H1 (cell line): ENCODE results near the gene SLC6A7. TPM values are rescaled to one million over a fixed set of nuclear protein-coding genes. Genes with fewer than 3 reads are reported as not detected.

Experiments used
- CTCF ChIA-PET: fragments of 300-600 bp; sonication (Branson Sonifier 250); formaldehyde crosslinking; loops from one replicate; lab custom pipeline; 2021; ENCODE audit not compliant: partially characterized antibody; lab: Charles Lee
- POLR2A ChIA-PET: fragments of 300-600 bp; sonication (Branson Sonifier 250); formaldehyde crosslinking; loops from one replicate; lab custom pipeline; 2021; ENCODE audit warnings: inconsistent platforms; ENCODE audit not compliant: partially characterized antibody; lab: Charles Lee
- DNase-seq, 2 experiments: peaks; one replicate each; pipeline versions ENCODE4 v3.0.0 to v3.0.0-alpha.2; 2010 to 2022; ENCODE audit warnings: low spot score in 2 of 2, low read depth in 1 of 2, mixed read lengths in 1 of 2
- FAIRE-seq: peaks from 2 replicates; lab custom pipeline; 2011; peaks lifted over from hg19 to GRCh38; lab: Jason Lieb, UNC
- H2AFZ ChIP-seq: 2 replicates; pipeline ENCODE4 v1.8.1; 2012; ENCODE audit warnings: low read length, inconsistent platforms
- H2AK5ac ChIP-seq: 2 replicates; pipeline ENCODE4 v1.6.1; 2013; ENCODE audit warnings: low read depth, low read length
- H2BK120ac ChIP-seq: replicated peaks from 2 replicates; pipeline ENCODE3; 2013; ENCODE audit warnings: low read depth, low read length, inconsistent platforms
- H2BK12ac ChIP-seq: 2 replicates; pipeline ENCODE4 v1.6.1; 2013; ENCODE audit warnings: low read depth, low read length
- H2BK15ac ChIP-seq: 2 replicates; pipeline ENCODE4 v1.6.1; 2013; ENCODE audit warnings: low read length
- H2BK20ac ChIP-seq: 2 replicates; pipeline ENCODE4 v1.6.1; 2013; ENCODE audit warnings: low read length
- H2BK5ac ChIP-seq: 2 replicates; pipeline ENCODE4 v1.6.1; 2013; ENCODE audit warnings: low read depth, low read length
- H3K14ac ChIP-seq: 2 replicates; pipeline ENCODE4 v1.6.1; 2013; ENCODE audit warnings: inconsistent platforms; ENCODE audit not compliant: insufficient read length
- H3K18ac ChIP-seq: 2 replicates; pipeline ENCODE4 v1.6.1; 2013; ENCODE audit warnings: low read length; ENCODE audit errors: extremely low read depth
- H3K23ac ChIP-seq: 2 replicates; pipeline ENCODE4 v1.6.1; 2013; ENCODE audit warnings: inconsistent platforms; ENCODE audit not compliant: insufficient read length
- H3K23me2 ChIP-seq: 2 replicates; pipeline ENCODE4 v1.6.1; 2013; ENCODE audit warnings: low read depth, low read length
- H3K27ac ChIP-seq: 2 replicates; pipeline ENCODE4 v1.6.1; 2011; ENCODE audit warnings: low read depth, low read length, inconsistent platforms
- H3K27me3 ChIP-seq, 4 experiments: replicated peaks in 1 of 4; 1 replicate in 1 of 4; 2 replicates in 3 of 4; pipeline versions ENCODE4 v1.6.1 to v1.8.1; 2011 to 2013; ENCODE audit warnings: low read length in 3 of 4, mild to moderate bottlenecking in 3 of 4, inconsistent platforms in 2 of 4, mixed read lengths in 2 of 4, moderate library complexity in 1 of 4; ENCODE audit not compliant: control insufficient read depth in 3 of 4, insufficient read depth in 3 of 4; ENCODE audit errors: extremely low read depth in 1 of 4
- H3K36me3 ChIP-seq, 4 experiments: 2 replicates each; pipeline versions ENCODE4 v1.6.1 to v1.8.1; 2011 to 2013; ENCODE audit warnings: mild to moderate bottlenecking in 4 of 4, low read length in 3 of 4, moderate library complexity in 2 of 4, control low read depth in 1 of 4, inconsistent platforms in 1 of 4; ENCODE audit not compliant: insufficient read depth in 4 of 4, control insufficient read depth in 2 of 4
- H3K4ac ChIP-seq: replicated peaks from 2 replicates; pipeline ENCODE3; 2013; ENCODE audit warnings: low read length, low read depth, mixed read lengths, inconsistent platforms; ENCODE audit not compliant: insufficient read length
- H3K4me1 ChIP-seq, 4 experiments: replicated peaks in 1 of 4; 1 replicate in 1 of 4; 2 replicates in 3 of 4; pipeline versions ENCODE4 v1.6.1 to v1.8.1; 2011 to 2013; ENCODE audit warnings: low read length in 3 of 4, inconsistent platforms in 2 of 4, mixed read lengths in 1 of 4; ENCODE audit not compliant: insufficient read depth in 4 of 4, control insufficient read depth in 3 of 4
- H3K4me2 ChIP-seq, 2 experiments: 2 replicates each; pipeline versions ENCODE4 v1.6.1 to v1.8.1; 2011 to 2013; ENCODE audit warnings: low read depth in 2 of 2, low read length in 2 of 2, control low read depth in 1 of 2, inconsistent platforms in 1 of 2, mild to moderate bottlenecking in 1 of 2; ENCODE audit not compliant: insufficient read depth in 1 of 2
- H3K4me3 ChIP-seq, 4 experiments: fragments of 200-600, 300-600 bp in 1 of 4; sonication (generic), shearing (Covaris generic), sonication (Bioruptor Twin) in 1 of 4; 2 replicates each; pipeline versions ENCODE4 v1.5.1 to v1.8.1; 2011 to 2016; ENCODE audit warnings: low read length in 4 of 4, low read depth in 3 of 4, control low read depth in 2 of 4, inconsistent platforms in 2 of 4, mild to moderate bottlenecking in 2 of 4, mixed read lengths in 1 of 4, moderate library complexity in 1 of 4; ENCODE audit not compliant: insufficient read depth in 2 of 4; ENCODE audit errors: extremely low read depth in 1 of 4
- H3K56ac ChIP-seq: replicated peaks from 2 replicates; pipeline ENCODE3; 2013; ENCODE audit warnings: low read depth, mild to moderate bottlenecking, mixed read lengths, low read length, inconsistent platforms; ENCODE audit not compliant: insufficient read length
- H3K79me1 ChIP-seq: 2 replicates; pipeline ENCODE4 v1.6.1; 2013; ENCODE audit warnings: low read depth, low read length, control low read depth
- H3K79me2 ChIP-seq, 2 experiments: 2 replicates each; pipeline versions ENCODE4 v1.6.1 to v1.8.1; 2012 to 2013; ENCODE audit warnings: low read length in 2 of 2, mild to moderate bottlenecking in 2 of 2, inconsistent platforms in 1 of 2; ENCODE audit not compliant: insufficient read depth in 2 of 2, control insufficient read depth in 1 of 2
- H3K9ac ChIP-seq, 4 experiments: replicated peaks in 1 of 4; 1 replicate in 1 of 4; 2 replicates in 3 of 4; pipeline versions ENCODE4 v1.6.1 to v1.8.1; 2011 to 2013; ENCODE audit warnings: low read depth in 3 of 4, low read length in 3 of 4, control low read depth in 2 of 4, mild to moderate bottlenecking in 2 of 4, moderate library complexity in 2 of 4, inconsistent platforms in 1 of 4; ENCODE audit errors: extremely low read depth in 1 of 4
- H3K9me3 ChIP-seq, 2 experiments: 2 replicates each; pipeline versions ENCODE4 v1.6.1 to v1.8.1; 2012 to 2013; ENCODE audit warnings: mild to moderate bottlenecking in 2 of 2, moderate library complexity in 2 of 2, control low read depth in 1 of 2, inconsistent platforms in 1 of 2, low read depth in 1 of 2, low read length in 1 of 2, mixed read lengths in 1 of 2; ENCODE audit not compliant: insufficient read depth in 2 of 2
- H4K20me1 ChIP-seq, 2 experiments: replicated peaks in 1 of 2; 2 replicates each; pipeline versions ENCODE3 to v1.8.1; 2011 to 2013; ENCODE audit warnings: inconsistent platforms in 2 of 2, low read length in 2 of 2, mild to moderate bottlenecking in 1 of 2; ENCODE audit not compliant: insufficient read depth in 2 of 2, control insufficient read depth in 1 of 2
- H4K5ac ChIP-seq: 2 replicates; pipeline ENCODE4 v1.6.1; 2013; ENCODE audit warnings: low read length, low read depth, mixed read lengths, inconsistent platforms; ENCODE audit not compliant: insufficient read length
- H4K8ac ChIP-seq: 2 replicates; pipeline ENCODE4 v1.8.0; 2013; ENCODE audit warnings: mild to moderate bottlenecking, moderate library complexity, low read length, inconsistent platforms; ENCODE audit not compliant: insufficient read depth; ENCODE audit errors: extremely low read depth
- H4K91ac ChIP-seq: replicated peaks from 2 replicates; pipeline ENCODE3; 2013; ENCODE audit warnings: low read length, mixed read lengths, inconsistent platforms; ENCODE audit not compliant: insufficient read length
- BACH1 ChIP-seq: IDR thresholded peaks from 2 replicates; pipeline ENCODE4 v1.6.1; 2012; ENCODE audit warnings: low read length, improper control_type of control experiment
- CBX8 ChIP-seq: fragments of 300-800, 300-1000 bp; sonication (generic); IDR thresholded peaks from 2 replicates; pipeline ENCODE4 v1.7.1; 2016; ENCODE audit warnings: low read depth, low read length, borderline replicate concordance
- CHD1 ChIP-seq: IDR thresholded peaks from 2 replicates; pipeline ENCODE4 v1.6.1; 2012; ENCODE audit warnings: low read depth, low read length, improper control_type of control experiment
- CREB1 ChIP-seq: IDR thresholded peaks from 2 replicates; pipeline ENCODE4 v1.6.1; 2012; ENCODE audit warnings: inconsistent platforms
- CTCF ChIP-seq, 3 experiments: IDR thresholded peaks; 1 replicate in 2 of 3; 2 replicates in 1 of 3; pipeline versions ENCODE4 v1.5.1 to v1.6.1; 2011; ENCODE audit warnings: low read length in 3 of 3, mild to moderate bottlenecking in 3 of 3, inconsistent platforms in 2 of 3, low read depth in 1 of 3, moderate library complexity in 1 of 3; ENCODE audit not compliant: insufficient read depth in 1 of 3; ENCODE audit errors: control extremely low read depth in 1 of 3
- JUND ChIP-seq: IDR thresholded peaks from 2 replicates; pipeline ENCODE4 v1.6.1; 2011; ENCODE audit warnings: mild to moderate bottlenecking, improper control_type of control experiment, low read length
- PHF8 ChIP-seq: fragments of 200-600 bp; sonication (generic); conservative IDR thresholded peaks from 2 replicates; pipeline ENCODE4 v1.7.1; 2012; ENCODE audit warnings: low read depth, mild to moderate bottlenecking, inconsistent platforms, low read length, moderate library complexity
- POLR2AphosphoS5 ChIP-seq: IDR thresholded peaks from 2 replicates; pipeline ENCODE4 v1.6.1; 2011; ENCODE audit warnings: low read depth, low read length
- RBBP5 ChIP-seq: IDR thresholded peaks from 2 replicates; pipeline ENCODE4 v1.7.1; 2012; ENCODE audit warnings: low read depth, mild to moderate bottlenecking, inconsistent platforms, low read length, moderate library complexity, borderline replicate concordance
- RFX5 ChIP-seq: IDR thresholded peaks from 2 replicates; pipeline ENCODE4 v1.6.1; 2011; ENCODE audit warnings: low read depth, low read length, improper control_type of control experiment, borderline replicate concordance
- SIRT6 ChIP-seq: IDR thresholded peaks from one replicate; pipeline ENCODE4 v1.7.1; 2012; ENCODE audit warnings: low read length, inconsistent platforms
- SP1 ChIP-seq: IDR thresholded peaks from 2 replicates; pipeline ENCODE4 v1.6.1; 2011; ENCODE audit warnings: low read depth, low read length
- TAF7 ChIP-seq: optimal IDR thresholded peaks from 2 replicates; pipeline ENCODE3; 2011; ENCODE audit warnings: low read depth, mild to moderate bottlenecking, inconsistent platforms, low read length, moderate library complexity, borderline replicate concordance
- WGBS, 2 experiments: shearing (Covaris generic) in 1 of 2; methylation state at CpG; one replicate each; pipeline versions ENCODE4 v1.1.6 to v1.1.7; 2013 to 2015; ENCODE audit warnings: low lambda C conversion rate in 2 of 2, mixed read lengths in 2 of 2, inconsistent platforms in 1 of 2, low coverage in 1 of 2, missing lambda C conversion rate in 1 of 2; ENCODE audit not compliant: insufficient replicate concordance in 2 of 2, insufficient coverage in 1 of 2, insufficient read length in 1 of 2; ENCODE audit errors: extremely low coverage in 1 of 2, missing lambda C conversion rate in 1 of 2; 5-methylcytosine and 5-hydroxymethylcytosine counted together
- polyA plus RNA-seq, 7 experiments: library from polyadenylated mRNA; depleted of rRNA in 3 of 7; stranded (reverse) in 5 of 7; unstranded in 2 of 7; fragments of >200 nt in 5 of 7; fragments of 200-250 nt in 2 of 7; gene quantifications; 1 replicate in 5 of 7; 2 replicates in 1 of 7; 4 replicates in 1 of 7; pipeline versions ENCODE4 v1.2.1 to v1.2.3, GENCODE V29; 2011 to 2013; ENCODE audit warnings: missing spikeins in 2 of 7, mixed read lengths in 2 of 7
- total RNA-seq: library from RNA; stranded (reverse); fragmentation: NEBNext Ultra II Directional; extraction: Animal tissue kit (Norgen Biotek cat#: 25700); gene quantifications from 2 replicates; pipeline ENCODE4 v1.2.1, GENCODE V29; 2021

The SLC6A7 gene
- total and polyA plus RNA-seq, 2 of the 8 experiments (the other 6 are each of a cell fraction or from before 2014, with no cell fraction given): 0.07 to 0.12 TPM

- Histone ChIP-seq H2BK12ac (no peak overlapping the region), H3K56ac (no peak overlapping the region), H3K79me2 (no peaks in the 10 kb centered on the region), H3K9ac (no peak overlapping the region), H2BK15ac (no peak overlapping the region), H3K4me3 (no peak overlapping the region), H3K14ac (no peak overlapping the region), H2BK5ac (no peak overlapping the region), H3K4me1 (0 out of 7 replicates have a peak, but pooled peaks cover 0 to 2% (median 0%) of the 10 kb centered on the region in 4 experiments), H3K23ac (no peak overlapping the region), H4K8ac (no peak overlapping the region), H2AK5ac (no peak overlapping the region), H2AFZ (no peak overlapping the region), H3K79me1 (no peaks in the 10 kb centered on the region), H2BK120ac (no peak overlapping the region), H3K4ac (no peak overlapping the region), H3K4me2 (no peak overlapping the region), H4K91ac (no peak overlapping the region), H3K36me3 (no peaks in the 10 kb centered on the region), H4K20me1 (no peaks in the 10 kb centered on the region), H3K27ac (no peak overlapping the region), H2BK20ac (no peak overlapping the region), H3K23me2 (no peaks in the 10 kb centered on the region; the same call in 1 of the 2 replicates), H3K9me3 (no peaks in the 10 kb centered on the region), H3K27me3 (no peaks in the 10 kb centered on the region), H3K18ac (no peak overlapping the region), H4K5ac (no peak overlapping the region)
- DNase-seq (no peak), FAIRE-seq (no peak)
- ChIA-PET CTCF (interaction anchor here (1.3 to 1.7 kb wide), 3 partner anchors 10 to 17 kb away, joined by 3 to 5 read pairs (median 4); no protein-coding TSS in a partner anchor), POLR2A (no interaction called here)
- WGBS, 2 experiments: 95% methylated on average over 6 of the region's 10 CpGs; no CpG with 5 or more reads in 1 of the 2 experiments
- no peak for TF ChIP-seq CHD1
- no peak for TF ChIP-seq CTCF (IDR thresholded peaks at IDR 0.05; ENCODE audit: control extremely low read depth in 1 of 3, insufficient read depth in 1 of 3, low read depth in 1 of 3, low read length in 3 of 3)
- TF ChIP-seq RBBP5: no peak
- TF ChIP-seq SIRT6: no peak
- no peak for TF ChIP-seq BACH1
- no peak for TF ChIP-seq PHF8
- no peak for TF ChIP-seq RFX5
- TF ChIP-seq TAF7: no peak
- no peak for TF ChIP-seq CREB1
- TF ChIP-seq JUND: no peak
- TF ChIP-seq POLR2AphosphoS5: no peak
- no peak for TF ChIP-seq SP1
- TF ChIP-seq CBX8: no peak
Observed at GRCh38 chr5:150238646-150239045, 48.8 kb downstream of the SLC6A7 start.
